IPS-18c (cell line): Measurements from ENCODE around the gene DSCAM.

Experiments used
- H3K4me3 ChIP-seq: 2 replicates; pipeline ENCODE4 v1.7.0; 2013; ENCODE audit warnings: low read depth, mild to moderate bottlenecking, low read length, moderate library complexity; ENCODE audit not compliant: insufficient read depth
- H3K9me3 ChIP-seq: one replicate; pipeline ENCODE4 v1.6.1; 2013; ENCODE audit warnings: mild to moderate bottlenecking, low read length, moderate library complexity; ENCODE audit not compliant: control insufficient read depth, insufficient read depth

Gene DSCAM

GRCh38 chr21:40165773-40166070, 681.2 kb downstream of the DSCAM start:
- no peak overlapping the region for H3K4me3 ChIP-seq
- no peaks in the 10 kb centered on the region for H3K9me3 ChIP-seq

GRCh38 chr21:40164905-40165772, 681.8 kb downstream of the DSCAM start:
- H3K4me3 ChIP-seq = no peak overlapping the region

DNA sequence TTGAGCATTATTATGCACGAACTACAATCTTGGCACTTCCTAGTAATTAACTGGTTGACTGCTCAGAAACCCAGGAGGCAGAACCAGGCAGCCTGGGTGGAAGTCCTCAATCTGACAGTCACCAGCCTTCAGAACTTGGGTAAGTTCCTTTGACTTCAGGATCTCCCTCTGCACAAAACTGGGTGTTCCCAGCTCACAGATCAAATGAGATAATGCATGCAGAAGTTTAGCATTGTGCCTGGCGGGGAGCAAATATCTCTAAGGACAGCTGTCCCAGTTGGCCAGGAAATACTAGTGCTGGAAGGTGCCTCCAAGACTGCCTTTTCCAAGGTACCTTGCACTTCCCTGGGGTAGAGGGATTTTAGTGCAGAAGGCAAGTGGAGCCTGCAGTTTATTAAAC, 684.9 kb downstream of the DSCAM start:
- Histone ChIP-seq H3K4me3 (no peak overlapping the region), H3K9me3 (no peaks in the 10 kb centered on the region)

More at GRCh38 chr21:40164905-40165772, 681.8 kb downstream of the DSCAM start:
- no peaks in the 10 kb centered on the region for H3K9me3 ChIP-seq

DNA sequence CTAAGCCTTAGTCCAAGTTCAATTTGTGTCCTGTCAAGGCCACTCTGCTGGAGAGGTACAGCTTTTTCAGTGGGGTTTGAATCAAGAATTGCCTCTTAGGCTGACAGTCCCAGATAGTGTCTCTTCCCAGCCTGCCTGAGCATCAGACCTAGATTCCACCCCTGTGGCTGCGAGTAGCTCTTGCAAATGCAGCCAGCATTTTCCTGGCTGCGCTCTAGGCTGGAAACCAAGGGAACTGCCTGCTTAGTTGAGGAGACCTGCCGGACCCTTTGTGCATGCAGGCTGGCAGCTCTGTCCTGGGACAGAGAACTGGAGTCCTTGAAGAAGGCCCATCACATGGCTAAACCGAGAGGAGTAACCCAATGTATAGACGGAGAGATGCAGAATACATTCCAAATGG, 686.0 kb downstream of the DSCAM start:
- Histone ChIP-seq H3K9me3 (no peaks in the 10 kb centered on the region), H3K4me3 (no peak overlapping the region)

- no peaks in the 10 kb centered on the region for H3K9me3 ChIP-seq
Observed at GRCh38 chr21:40158366-40158765, 688.6 kb downstream of the DSCAM start.

DNA sequence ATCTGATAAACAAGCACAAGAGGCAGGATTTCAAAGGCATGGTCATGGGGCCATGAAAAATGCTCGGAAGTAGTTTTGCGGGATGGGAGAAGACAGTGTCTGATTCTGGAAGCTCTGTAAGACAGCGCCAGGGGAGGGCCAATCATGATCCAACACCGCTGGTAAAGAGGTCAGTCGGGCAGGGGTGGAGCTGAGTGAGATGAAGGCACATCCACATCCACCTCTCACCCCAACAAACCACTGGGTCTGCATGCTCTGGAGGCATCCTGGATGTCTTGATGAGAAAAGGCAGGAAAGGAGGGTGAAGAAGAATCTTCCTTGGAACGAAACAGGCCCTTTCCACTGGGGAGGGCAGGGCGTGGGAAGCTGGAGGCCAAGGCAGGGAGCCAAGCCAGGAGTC, 691.4 kb downstream of the DSCAM start:
- Histone ChIP-seq H3K9me3 (no peaks in the 10 kb centered on the region), H3K4me3 (no peak overlapping the region)

More at GRCh38 chr21:40158366-40158765, 688.6 kb downstream of the DSCAM start:
- no peak overlapping the region for H3K4me3 ChIP-seq

GRCh38 chr21:40153351-40153750, 693.6 kb downstream of the DSCAM start:
- H3K9me3 ChIP-seq = no peaks in the 10 kb centered on the region
- no peak overlapping the region for H3K4me3 ChIP-seq

DNA sequence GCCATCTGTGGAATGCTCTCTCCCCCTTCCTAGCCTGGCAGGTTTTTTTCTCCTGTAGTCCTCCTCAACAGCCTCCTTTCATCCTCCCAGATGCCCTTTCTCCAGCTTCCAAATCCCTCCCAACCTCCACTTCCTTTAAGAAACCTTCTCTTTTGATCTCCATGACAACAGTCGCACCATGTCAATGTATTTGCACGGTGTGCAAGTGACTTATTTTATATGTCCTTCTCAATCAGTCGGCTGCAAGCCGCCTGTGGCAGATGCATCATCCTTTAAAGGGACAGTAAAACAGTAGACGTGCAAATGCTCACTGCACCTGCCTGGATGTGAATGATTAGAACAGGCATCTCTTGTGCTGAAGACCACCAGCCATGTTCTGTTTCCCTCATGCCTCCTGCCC, 694.5 kb downstream of the DSCAM start:
- Histone ChIP-seq H3K4me3 (no peak overlapping the region), H3K9me3 (no peaks in the 10 kb centered on the region)

DNA sequence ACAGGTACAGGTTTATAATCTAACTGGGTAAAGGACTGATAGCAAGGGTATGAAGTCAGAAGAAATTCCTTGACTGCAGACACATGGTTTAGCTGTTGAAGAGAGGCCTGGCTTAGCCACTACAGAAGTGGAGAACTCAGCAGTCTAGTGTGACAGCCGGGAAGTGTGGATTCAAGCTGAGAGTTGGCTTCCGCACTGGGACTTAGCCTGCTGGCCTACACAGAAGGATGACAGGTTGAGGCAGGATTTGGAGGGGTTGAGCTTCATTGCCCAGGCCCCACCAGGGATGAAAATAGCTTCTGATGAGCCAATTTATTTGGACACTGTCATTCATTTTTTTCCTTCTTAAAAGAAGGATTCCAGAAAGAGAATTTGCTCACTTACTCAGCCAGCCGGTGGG, 695.3 kb downstream of the DSCAM start:
- H3K9me3 ChIP-seq = no peaks in the 10 kb centered on the region

DNA sequence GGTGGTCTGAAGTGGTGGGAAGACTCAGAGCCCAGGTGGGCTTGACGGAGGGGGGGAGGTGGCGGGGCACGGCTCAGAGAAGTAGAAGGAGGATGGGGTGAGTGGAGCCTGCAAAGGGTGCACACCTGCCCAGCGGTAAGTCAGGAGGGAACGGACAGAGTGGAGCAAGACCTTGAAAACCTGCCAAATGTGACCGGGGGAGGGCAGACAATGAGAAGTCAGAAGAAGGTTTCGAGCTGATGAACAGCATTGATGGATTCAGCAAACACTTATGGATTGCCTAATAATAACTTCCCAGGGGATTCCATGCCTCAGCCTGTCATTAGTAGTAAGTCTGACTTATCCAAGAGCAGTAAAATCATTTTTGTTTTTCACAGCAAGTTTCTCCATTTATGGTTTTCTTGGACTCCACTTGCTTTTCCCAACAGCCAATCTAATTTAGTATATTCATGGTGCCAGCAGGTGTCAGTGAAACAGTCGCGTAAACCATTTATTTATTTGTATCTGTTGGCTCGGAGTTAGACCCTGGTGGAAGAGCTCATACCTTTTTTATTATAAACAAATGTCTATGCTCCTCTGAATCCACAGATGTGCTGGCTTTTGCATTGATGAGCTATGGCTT, 700.6 kb downstream of the DSCAM start:
- no peak overlapping the region for H3K4me3 ChIP-seq
- H3K9me3 ChIP-seq = no peaks in the 10 kb centered on the region

More for the DNA sequence above, 695.3 kb downstream of the DSCAM start:
- no peak overlapping the region for H3K4me3 ChIP-seq

DNA sequence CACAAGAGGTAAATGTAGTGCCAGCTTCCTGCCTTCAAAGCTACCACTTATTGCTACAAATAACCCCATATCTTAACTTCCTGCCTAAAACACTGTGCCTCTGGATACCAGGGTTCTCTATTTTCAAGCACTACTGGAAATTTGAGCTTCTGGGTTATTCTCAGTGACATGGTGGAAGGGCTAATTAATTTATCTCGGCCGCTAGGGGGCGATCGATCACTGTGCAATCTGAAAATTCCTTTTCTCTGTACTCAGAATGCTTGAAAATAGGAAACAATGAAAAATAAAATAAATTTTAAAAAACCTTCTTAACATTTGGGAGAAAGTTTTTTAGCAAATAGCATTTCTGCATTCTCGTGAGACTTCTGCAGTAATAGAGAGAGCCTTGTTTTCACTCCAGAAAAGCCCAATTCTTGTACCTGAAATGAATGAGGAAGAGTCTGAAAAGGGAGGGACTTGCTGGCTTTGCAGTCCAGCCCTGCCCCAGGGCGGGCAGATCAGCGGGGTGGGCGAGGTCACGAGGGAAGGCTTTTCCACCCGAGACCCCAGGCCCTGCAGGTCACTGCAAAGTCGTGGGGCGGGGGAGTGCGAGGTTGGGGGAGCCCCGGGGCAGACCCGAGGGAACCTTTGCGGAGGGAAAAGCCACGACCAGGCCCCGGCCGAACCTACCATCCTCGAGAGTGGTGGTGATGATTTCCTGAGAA, 703.0 kb downstream of the DSCAM start:
- H3K9me3 ChIP-seq = no peaks in the 10 kb centered on the region

GRCh38 chr21:40141621-40142020, 705.3 kb downstream of the DSCAM start:
- H3K9me3 ChIP-seq = no peaks in the 10 kb centered on the region
- no peak overlapping the region for H3K4me3 ChIP-seq

More for the DNA sequence above, 703.0 kb downstream of the DSCAM start:
- H3K4me3 ChIP-seq = no peak overlapping the region

DNA sequence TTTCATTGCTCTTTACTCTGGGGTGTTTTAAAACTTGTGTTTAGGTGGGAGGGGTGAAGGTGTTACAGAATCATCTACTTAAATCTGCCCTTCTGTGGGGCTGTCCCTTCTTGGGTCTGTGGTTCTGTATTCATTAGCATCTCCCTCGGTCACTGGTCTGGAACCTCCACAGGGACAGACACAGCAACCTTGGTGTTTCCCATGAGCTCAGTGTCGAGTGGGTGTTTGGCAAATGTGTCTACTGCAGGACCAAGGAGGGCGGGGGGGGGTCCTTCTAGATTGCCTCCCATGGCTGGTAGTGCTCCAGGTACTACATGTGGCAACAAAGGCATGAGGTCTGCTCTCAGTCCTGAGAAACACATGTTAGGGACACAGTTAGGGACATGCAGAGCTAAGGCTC, 706.3 kb downstream of the DSCAM start:
- no peaks in the 10 kb centered on the region for H3K9me3 ChIP-seq
- no peak overlapping the region for H3K4me3 ChIP-seq

- Histone ChIP-seq H3K4me3 (no peak overlapping the region), H3K9me3 (no peaks in the 10 kb centered on the region)
Observed at GRCh38 chr21:40139636-40140035, 707.3 kb downstream of the DSCAM start.

- Histone ChIP-seq H3K9me3 (no peaks in the 10 kb centered on the region), H3K4me3 (no peak overlapping the region)
Observed at GRCh38 chr21:40136571-40136970, 710.4 kb downstream of the DSCAM start.

GRCh38 chr21:40134731-40135492, 712.0 kb downstream of the DSCAM start:
- H3K9me3 ChIP-seq = no peaks in the 10 kb centered on the region

GRCh38 chr21:40130476-40130875, 716.5 kb downstream of the DSCAM start:
- Histone ChIP-seq H3K9me3 (no peaks in the 10 kb centered on the region), H3K4me3 (no peak overlapping the region)

More at GRCh38 chr21:40134731-40135492, 712.0 kb downstream of the DSCAM start:
- no peak overlapping the region for H3K4me3 ChIP-seq
